B cell (primary cell): Measurements from ENCODE around the gene RPAP3. TPM values are rescaled to one million over a fixed set of nuclear protein-coding genes. Genes with fewer than 3 reads are reported as not detected.

Source experiments
- ATAC-seq: fragments of 200-7000 bp; cut with Tn5 transposase; one replicate; pipeline ENCODE4 v1.10.0; 2021; ENCODE audit warnings: low read depth, mild to moderate bottlenecking, moderate number of reproducible peaks, moderate library complexity
- CTCF ChIA-PET: fragments of 350-600 bp; sonication (Branson Sonifier 250); formaldehyde crosslinking; loops from one replicate; lab custom pipeline; 2021; ENCODE audit warnings: antibody characterized with exemption, inconsistent platforms; lab: Charles Lee
- POLR2A ChIA-PET: fragments of 350-600 bp; sonication (Branson Sonifier 250); formaldehyde crosslinking; loops from one replicate; lab custom pipeline; 2021; ENCODE audit warnings: antibody characterized with exemption; lab: Charles Lee
- DNase-seq: peaks from one replicate; pipeline ENCODE4 v3.0.0; 2013
- H2AFZ ChIP-seq: 2 replicates; pipeline ENCODE4 v1.6.1; 2012; ENCODE audit warnings: mild to moderate bottlenecking, low read depth, low read length; ENCODE audit not compliant: insufficient read depth, poor library complexity, severe bottlenecking
- H3K27ac ChIP-seq, 2 donors: 1 replicate in 1 of 2; 2 replicates in 1 of 2; pipeline ENCODE4 v1.5.1; 2012 to 2013; ENCODE audit warnings: low read length in 2 of 2, mild to moderate bottlenecking in 2 of 2, moderate library complexity in 1 of 2
- H3K27me3 ChIP-seq, 4 experiments: fragments of 200-600 bp in 1 of 4; sonication (generic) in 1 of 4; replicated peaks in 1 of 4; 1 replicate in 2 of 4; 2 replicates in 2 of 4; pipeline versions ENCODE4 v1.6.1 to v1.7.0; 2013 to 2016; ENCODE audit warnings: low read length in 3 of 4, mild to moderate bottlenecking in 2 of 4, mixed read lengths in 1 of 4, moderate library complexity in 1 of 4; ENCODE audit not compliant: insufficient read depth in 4 of 4, control insufficient read depth in 3 of 4; ENCODE audit errors: control extremely low read depth in 1 of 4
- H3K36me3 ChIP-seq, 2 experiments: replicated peaks in 1 of 2; 1 replicate in 1 of 2; 2 replicates in 1 of 2; pipeline versions ENCODE4 v1.6.1 to v1.7.1; 2013; ENCODE audit warnings: low read length in 1 of 2; ENCODE audit not compliant: insufficient read depth in 2 of 2, control insufficient read depth in 1 of 2; ENCODE audit errors: control extremely low read depth in 1 of 2, extremely low read depth in 1 of 2
- H3K4me1 ChIP-seq, 2 donors: fragments of 200-600 bp in 1 of 2; sonication (generic) in 1 of 2; 1 replicate in 1 of 2; 2 replicates in 1 of 2; pipeline versions ENCODE4 v1.5.1 to v1.6.1; 2013 to 2017; ENCODE audit warnings: low read length in 2 of 2; ENCODE audit not compliant: control insufficient read depth in 2 of 2, insufficient read depth in 2 of 2
- H3K4me2 ChIP-seq: replicated peaks from 2 replicates; pipeline ENCODE3; 2012; ENCODE audit warnings: mild to moderate bottlenecking, low read depth, low read length; ENCODE audit not compliant: poor library complexity, severe bottlenecking
- H3K4me3 ChIP-seq, 5 experiments: fragments of 200-600 bp in 1 of 5; sonication (generic) in 1 of 5; 1 replicate in 3 of 5; 2 replicates in 2 of 5; pipeline versions ENCODE4 v1.5.1 to v1.7.0; 2011 to 2016; ENCODE audit warnings: low read length in 4 of 5, mild to moderate bottlenecking in 4 of 5, low read depth in 2 of 5, control low read depth in 1 of 5, moderate library complexity in 1 of 5; ENCODE audit not compliant: insufficient read depth in 1 of 5; ENCODE audit errors: control extremely low read depth in 1 of 5, extremely low read depth in 1 of 5
- H3K79me2 ChIP-seq: fragments of 200-600 bp; sonication (generic); one replicate; pipeline ENCODE4 v1.6.0; 2016; ENCODE audit warnings: low read length; ENCODE audit not compliant: control insufficient read depth, insufficient read depth
- H3K9ac ChIP-seq: fragments of 200-600 bp; sonication (generic); 2 replicates; pipeline ENCODE4 v1.6.1; 2017; ENCODE audit warnings: mild to moderate bottlenecking, low read length, moderate library complexity
- H3K9me3 ChIP-seq, 3 donors: one replicate each; pipeline versions ENCODE4 v1.6.1 to v1.7.1; 2013; ENCODE audit warnings: low read length in 2 of 3; ENCODE audit not compliant: control insufficient read depth in 2 of 3, insufficient read depth in 1 of 3; ENCODE audit errors: control extremely low read depth in 1 of 3
- H4K20me1 ChIP-seq: 2 replicates; pipeline ENCODE4 v1.6.0; 2012; ENCODE audit warnings: mild to moderate bottlenecking, low read length; ENCODE audit not compliant: insufficient read depth, control insufficient read depth, poor library complexity, severe bottlenecking
- H3K27ac Mint-ChIP-seq: one replicate; pipeline ENCODE4 v1.8.0; 2021; ENCODE audit warnings: mixed read lengths
- H3K27me3 Mint-ChIP-seq: one replicate; pipeline ENCODE4 v1.8.0; 2021; ENCODE audit warnings: mixed read lengths
- H3K4me1 Mint-ChIP-seq: one replicate; pipeline ENCODE4 v1.8.0; 2021; ENCODE audit warnings: mixed read lengths
- H3K4me3 Mint-ChIP-seq: one replicate; pipeline ENCODE4 v1.8.0; 2021; ENCODE audit warnings: mixed read lengths
- H3K9me3 Mint-ChIP-seq: one replicate; pipeline ENCODE4 v1.8.0; 2022; ENCODE audit warnings: mixed read lengths; ENCODE audit not compliant: insufficient read depth
- EZH2 ChIP-seq: IDR thresholded peaks from 2 replicates; pipeline ENCODE4 v1.6.1; 2012; ENCODE audit warnings: borderline replicate concordance, low read depth, mild to moderate bottlenecking, moderate library complexity, low read length; ENCODE audit not compliant: insufficient read depth, poor library complexity, severe bottlenecking
- WGBS: methylation state at CpG from one replicate; pipeline ENCODE4 v1.1.5; 2013; ENCODE audit warnings: missing lambda C conversion rate; ENCODE audit not compliant: insufficient coverage; 5-methylcytosine and 5-hydroxymethylcytosine counted together
- intact Hi-C: fragments of 100-400 bp; cut with micrococcal nuclease; formaldehyde crosslinking; loops from one replicate; pipeline ENCODE4 v1.10.0; 2022
- polyA plus RNA-seq: library from polyadenylated mRNA; depleted of rRNA; stranded (reverse); fragments of >200 nt; gene quantifications from 2 replicates; pipeline ENCODE4 v1.2.3, GENCODE V29; 2012
- total RNA-seq, 2 donors: library from RNA; stranded (reverse); fragments of 120-200 nt in 1 of 2; gene quantifications; 1 replicate in 1 of 2; 2 replicates in 1 of 2; pipeline versions ENCODE4 v1.2.3 to v1.2.4, GENCODE V29; 2013 to 2022
- TF ChIP-seq, protein P1 (sequence below): fragments of 200-600 bp; IDR thresholded peaks from one replicate; pipeline ENCODE4 v1.8.0; 2022; ENCODE audit warnings: antibody characterized with exemption, mild to moderate bottlenecking

RPAP3 gene
- total and polyA plus RNA-seq, 2 donors (not counting 1 experiment from before 2014, with no cell fraction given): 9.1 to 47.2 TPM

DNA sequence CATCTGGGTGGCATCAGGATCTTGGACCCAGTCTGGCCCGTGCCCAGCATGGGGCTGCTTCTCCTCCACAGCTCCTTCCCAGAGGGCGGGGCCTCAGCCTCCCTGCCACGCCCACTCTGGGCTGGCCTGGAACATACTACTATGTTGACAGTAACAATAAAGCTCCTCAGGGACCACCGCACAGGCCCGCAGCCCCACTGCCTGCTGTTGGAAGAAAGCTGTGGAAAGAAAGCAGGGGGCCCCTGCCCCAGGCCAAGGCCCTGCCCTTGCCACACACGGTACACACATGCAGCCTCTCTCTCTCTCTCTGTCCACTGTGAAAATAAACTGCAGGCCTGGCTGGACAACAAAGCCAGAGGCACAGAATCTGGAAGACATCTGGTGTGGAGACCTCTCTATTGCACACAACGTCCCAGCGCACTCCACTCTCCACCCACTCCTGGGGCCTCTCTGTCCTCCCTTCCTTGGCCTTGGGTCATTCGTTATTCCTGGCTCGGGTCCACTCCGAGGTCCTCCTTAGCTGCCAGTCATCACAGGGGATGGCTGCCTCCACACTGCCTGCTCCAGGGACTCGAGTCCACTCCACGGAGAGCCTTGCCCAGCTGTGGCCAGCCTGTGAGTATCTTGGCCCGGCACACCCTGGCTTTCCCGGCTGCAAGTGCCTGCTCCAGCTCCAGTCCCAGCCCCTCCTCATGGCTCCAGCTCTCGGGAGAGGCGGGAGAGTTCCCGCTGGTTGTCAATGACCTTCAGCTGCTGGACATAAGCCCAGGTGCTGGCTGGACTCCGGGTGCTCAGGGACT, 31.2 kb upstream of the RPAP3 start:
- no peak overlapping the region for H3K4me2 ChIP-seq
- WGBS: 94% methylated on average over 17 of the region's 19 CpGs
- intact Hi-C loops: no loop called here
- no peaks in the 10 kb centered on the region for H4K20me1 ChIP-seq
- no peaks in the 10 kb centered on the region for H3K27me3 Mint-ChIP-seq
- peaks cover 38% of the 10 kb centered on the region for H3K4me1 Mint-ChIP-seq
- ChIA-PET POLR2A (no interaction called here), CTCF (interaction anchor here (0.9 to 15.0 kb wide), 5 partner anchors 24 to 104 kb away, joined by 3 to 515 read pairs (median 9); partner anchors contain the start of genes RPAP3 and SLC48A1)
- H3K27ac Mint-ChIP-seq: peak overlapping the region; percentile 46
- no peak for DNase-seq
- no peaks in the 10 kb centered on the region for H3K9me3 Mint-ChIP-seq
- H3K4me3 ChIP-seq: no peak overlapping the region
- no peak overlapping the region for H3K9ac ChIP-seq
- H3K4me3 Mint-ChIP-seq: no peak overlapping the region
- H3K36me3 ChIP-seq: no peaks in the 10 kb centered on the region
- H3K27ac ChIP-seq: no peak overlapping the region
- H3K79me2 ChIP-seq: no peaks in the 10 kb centered on the region
- TF ChIP-seq EZH2: no peak
- TF ChIP-seq, protein P1, sequence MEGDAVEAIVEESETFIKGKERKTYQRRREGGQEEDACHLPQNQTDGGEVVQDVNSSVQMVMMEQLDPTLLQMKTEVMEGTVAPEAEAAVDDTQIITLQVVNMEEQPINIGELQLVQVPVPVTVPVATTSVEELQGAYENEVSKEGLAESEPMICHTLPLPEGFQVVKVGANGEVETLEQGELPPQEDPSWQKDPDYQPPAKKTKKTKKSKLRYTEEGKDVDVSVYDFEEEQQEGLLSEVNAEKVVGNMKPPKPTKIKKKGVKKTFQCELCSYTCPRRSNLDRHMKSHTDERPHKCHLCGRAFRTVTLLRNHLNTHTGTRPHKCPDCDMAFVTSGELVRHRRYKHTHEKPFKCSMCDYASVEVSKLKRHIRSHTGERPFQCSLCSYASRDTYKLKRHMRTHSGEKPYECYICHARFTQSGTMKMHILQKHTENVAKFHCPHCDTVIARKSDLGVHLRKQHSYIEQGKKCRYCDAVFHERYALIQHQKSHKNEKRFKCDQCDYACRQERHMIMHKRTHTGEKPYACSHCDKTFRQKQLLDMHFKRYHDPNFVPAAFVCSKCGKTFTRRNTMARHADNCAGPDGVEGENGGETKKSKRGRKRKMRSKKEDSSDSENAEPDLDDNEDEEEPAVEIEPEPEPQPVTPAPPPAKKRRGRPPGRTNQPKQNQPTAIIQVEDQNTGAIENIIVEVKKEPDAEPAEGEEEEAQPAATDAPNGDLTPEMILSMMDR: no peak
- peaks cover 29 to 39% of the 10 kb centered on the region in 2 donors for H3K4me1 ChIP-seq
- H2AFZ ChIP-seq: no peak overlapping the region
- peaks cover 0 to 9% (median 0%) of the 10 kb centered on the region in 3 donors for H3K9me3 ChIP-seq
- no peak for ATAC-seq
- H3K27me3 ChIP-seq: no peaks in the 10 kb centered on the region

DNA sequence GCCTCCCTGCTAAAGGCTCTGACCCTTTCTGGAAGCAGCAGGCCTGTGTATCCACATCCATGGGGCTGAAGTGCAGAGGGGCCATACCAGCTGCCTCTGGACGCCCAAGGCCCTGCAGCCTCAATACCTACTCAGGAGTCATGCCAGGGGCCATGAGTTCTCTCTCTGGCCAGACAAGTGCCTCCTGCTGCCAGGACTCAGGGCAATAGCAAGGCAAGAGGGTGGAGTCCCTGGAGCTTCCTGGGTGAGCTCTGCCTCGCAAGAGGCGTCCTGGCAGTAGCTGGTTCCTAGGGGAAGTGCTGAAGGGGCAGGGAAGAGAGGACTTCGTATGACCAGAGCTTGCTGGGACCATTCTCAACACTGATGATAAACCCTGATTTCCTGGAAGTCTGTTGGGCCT, 30.4 kb upstream of the RPAP3 start:
- Histone ChIP-seq H3K4me1 (peaks cover 22 to 31% of the 10 kb centered on the region in 2 donors), H3K79me2 (no peaks in the 10 kb centered on the region), H3K9me3 (peaks cover 0 to 9% (median 0%) of the 10 kb centered on the region in 3 donors), H2AFZ (no peak overlapping the region), H4K20me1 (no peaks in the 10 kb centered on the region), H3K4me3 (no peak overlapping the region), H3K4me2 (no peak overlapping the region), H3K27ac (no peak overlapping the region), H3K36me3 (no peaks in the 10 kb centered on the region), H3K9ac (no peak overlapping the region), H3K27me3 (no peaks in the 10 kb centered on the region)
- 100% methylated on average over 1 of the region's 4 CpGs for WGBS
- no peaks in the 10 kb centered on the region for H3K27me3 Mint-ChIP-seq
- no peak for TF ChIP-seq EZH2
- TF ChIP-seq, protein P1: no peak
- no peak for DNase-seq
- H3K9me3 Mint-ChIP-seq: no peaks in the 10 kb centered on the region
- ATAC-seq: no peak
- ChIA-PET POLR2A (no interaction called here), CTCF (interaction anchor here (0.9 to 15.0 kb wide), 4 partner anchors 24 to 102 kb away, joined by 3 to 515 read pairs (median 140); partner anchors contain the start of genes RPAP3 and SLC48A1)
- intact Hi-C loops: no loop called here
- no peak overlapping the region for H3K27ac Mint-ChIP-seq
- H3K4me3 Mint-ChIP-seq: no peak overlapping the region
- peaks cover 30% of the 10 kb centered on the region for H3K4me1 Mint-ChIP-seq
